Lower leg skin (tissue), 4 donors: ENCODE measurements around the gene SYCE3. TPM values are rescaled to one million over a fixed set of nuclear protein-coding genes. Genes with fewer than 3 reads are reported as not detected.

Experiments
- DNase-seq, 2 donors: peaks; one replicate each; pipeline ENCODE4 v3.0.0-alpha.2; 2019; ENCODE audit warnings: low spot score in 2 of 2
- H3K4me3 ChIP-seq: fragments of 200-600 bp; sonication (generic); 2 replicates; pipeline ENCODE4 v1.5.1; 2017; ENCODE audit warnings: mild to moderate bottlenecking, low read depth; ENCODE audit not compliant: poor library complexity, severe bottlenecking
- CTCF ChIP-seq, 3 donors: fragments of 450-650 bp; IDR thresholded peaks; one replicate each; pipeline ENCODE4 v1.5.1; 2016; ENCODE audit warnings: antibody characterized with exemption in 3 of 3, mild to moderate bottlenecking in 3 of 3, moderate library complexity in 2 of 3
- POLR2A ChIP-seq, 2 donors: fragments of 450-650 bp; IDR thresholded peaks; one replicate each; pipeline ENCODE4 v1.6.1; 2016 to 2017; ENCODE audit warnings: antibody characterized with exemption in 2 of 2, mild to moderate bottlenecking in 1 of 2, moderate library complexity in 1 of 2
- WGBS, 2 donors: methylation state at CpG; one replicate each; pipeline ENCODE4 v1.1.5; 2018; 5-methylcytosine and 5-hydroxymethylcytosine counted together
- intact Hi-C: fragments of 100-400 bp; cut with DNase I; formaldehyde crosslinking; loops from one replicate; pipeline ENCODE4 v1.15.0; 2023; ENCODE audit warnings: low total_unique reads
- total RNA-seq, 4 donors: library from RNA; depleted of rRNA; stranded (reverse); fragments of >200 nt; gene quantifications; one replicate each; pipeline ENCODE4 v1.1.0, GENCODE V29; 2016

SYCE3 gene
- total RNA-seq, 4 donors from 2014 or later = not detected

GRCh38 chr22:50517495-50518260, 45.0 kb downstream of the SYCE3 start:
- H3K4me3 ChIP-seq = no peak overlapping the region
- no peak for TF ChIP-seq POLR2A (IDR thresholded peaks at IDR 0.05)
- no peak for TF ChIP-seq CTCF (IDR thresholded peaks at IDR 0.05)
- intact Hi-C loops = no loop called here
- 86 to 88% methylated on average over 18 to 19 of the region's 20 CpGs for WGBS, 2 donors
- no peak for DNase-seq

- no peak overlapping the region for H3K4me3 ChIP-seq
Measured at GRCh38 chr22:50516891-50517290, 45.8 kb downstream of the SYCE3 start.

GRCh38 chr22:50516068-50516467, 46.7 kb downstream of the SYCE3 start:
- H3K4me3 ChIP-seq = no peak overlapping the region
- no peak for DNase-seq
- intact Hi-C loops = no loop called here
- whole genome bisulfite sequencing, 2 donors = 46 to 54% methylated on average over 8 of the region's 8 CpGs
- no peak for TF ChIP-seq POLR2A (IDR thresholded peaks at IDR 0.05)
- no peak for TF ChIP-seq CTCF (IDR thresholded peaks at IDR 0.05)

More at GRCh38 chr22:50516891-50517290, 45.8 kb downstream of the SYCE3 start:
- intact Hi-C loops = no loop called here
- no peak for TF ChIP-seq POLR2A (IDR thresholded peaks at IDR 0.05)
- no peak for TF ChIP-seq CTCF (IDR thresholded peaks at IDR 0.05)
- DNase-seq = no peak
- 77 to 81% methylated on average over 15 to 16 of the region's 16 CpGs for WGBS, 2 donors

GRCh38 chr22:50513175-50513574, 49.5 kb downstream of the SYCE3 start:
- intact Hi-C loops = no loop called here
- 95 to 98% methylated on average over 14 to 15 of the region's 15 CpGs for WGBS, 2 donors
- H3K4me3 ChIP-seq = no peak overlapping the region
- DNase-seq = no peak
- no peak for TF ChIP-seq CTCF (IDR thresholded peaks at IDR 0.05)
- no peak for TF ChIP-seq POLR2A (IDR thresholded peaks at IDR 0.05)

GRCh38 chr22:50508897-50509296, 53.8 kb downstream of the SYCE3 start:
- no peak overlapping the region for H3K4me3 ChIP-seq
- TF ChIP-seq CTCF (IDR thresholded peaks at IDR 0.05) (no peak), POLR2A (IDR thresholded peaks at IDR 0.05) (no peak)
- 6 to 7% methylated on average over 3 of the region's 3 CpGs for WGBS, 2 donors
- DNase-seq = no peak
- intact Hi-C loops = no loop called here
